NCI-H2196 (cell line): ENCODE measurements around the gene TRAPPC14.

Source experiments
- DNase-seq: peaks from one replicate; lab custom pipeline; 2025; ENCODE audit not compliant: unreplicated experiment; lab: John Stamatoyannopoulos, UW

The TRAPPC14 gene

GRCh38 chr7:100174582-100174981 lies 16.1 kb upstream of the TRAPPC14 start:
- DNase-seq, result no peak

GRCh38 chr7:100173806-100174495 lies 15.4 kb upstream of the TRAPPC14 start:
- DNase-seq, result no peak

DNA sequence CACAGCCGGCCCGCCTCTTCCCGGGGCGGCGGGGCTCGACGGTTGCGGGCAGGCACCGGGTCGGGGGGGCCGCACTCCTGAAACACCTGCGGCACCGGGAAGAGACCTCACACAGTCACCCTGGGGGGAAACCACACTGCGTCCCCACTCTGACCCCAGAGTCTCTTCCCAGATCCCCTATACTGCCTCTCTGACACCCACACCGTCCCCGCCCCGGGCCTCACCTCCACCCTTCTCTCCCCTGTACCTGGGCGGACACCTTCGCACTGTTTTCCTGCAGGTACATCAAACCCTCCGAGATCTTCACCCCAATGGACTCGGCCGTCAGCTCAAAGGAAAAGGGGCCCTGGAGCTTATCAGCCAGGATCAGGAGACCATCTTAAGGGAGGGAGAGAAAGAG lies 13.3 kb upstream of the TRAPPC14 start:
- no peak for DNase-seq

GRCh38 chr7:100171087-100171681 lies 12.7 kb upstream of the TRAPPC14 start:
- no peak for DNase-seq

GRCh38 chr7:100170101-100170897 lies 11.8 kb upstream of the TRAPPC14 start:
- no peak for DNase-seq

GRCh38 chr7:100169147-100169850 lies 10.8 kb upstream of the TRAPPC14 start:
- DNase-seq, result peak; percentile 8

DNA sequence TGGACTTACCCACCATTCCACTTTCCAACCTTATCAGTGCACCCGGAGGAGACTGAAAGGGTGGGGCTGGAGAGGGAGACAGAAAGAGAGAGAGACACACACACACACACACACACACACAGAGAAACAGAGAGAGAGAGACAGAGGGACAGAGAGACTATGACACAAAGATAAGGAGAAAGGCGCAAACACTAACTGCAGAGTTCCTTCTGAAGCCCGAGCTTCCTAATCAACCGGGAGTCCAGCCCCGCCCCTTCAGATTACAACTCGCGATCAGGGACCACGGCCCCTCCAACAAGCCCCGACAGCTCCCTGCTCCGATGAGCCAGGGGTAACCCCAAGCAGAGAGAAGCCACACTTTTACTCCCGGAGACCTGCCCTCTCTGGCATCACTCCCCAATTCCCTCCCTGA lies 9.4 kb upstream of the TRAPPC14 start:
- no peak for DNase-seq

GRCh38 chr7:100166970-100167911 lies 8.7 kb upstream of the TRAPPC14 start:
- no peak for DNase-seq

- DNase-seq, result no peak
Observed at GRCh38 chr7:100166317-100166940, 7.9 kb upstream of the TRAPPC14 start.

DNA sequence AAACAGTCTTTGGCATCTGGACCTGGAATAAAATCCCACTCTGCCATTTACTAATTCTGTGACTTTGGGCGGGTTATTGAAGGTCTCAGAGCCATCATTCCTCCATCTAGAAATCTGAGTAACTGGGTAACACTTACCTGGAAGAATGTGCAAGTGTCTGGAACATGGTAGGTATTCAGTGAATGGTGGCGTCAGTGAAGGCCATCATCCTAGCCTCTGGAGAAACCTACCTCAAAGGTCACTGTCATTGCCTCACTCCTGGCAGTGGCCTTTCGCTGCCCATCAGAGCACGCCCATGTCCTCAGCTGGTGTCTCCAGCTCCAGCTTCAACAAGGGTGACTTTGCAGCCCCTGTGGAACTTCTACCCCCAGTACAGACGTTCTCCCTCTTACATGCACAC lies 5.3 kb upstream of the TRAPPC14 start:
- no peak for DNase-seq

DNA sequence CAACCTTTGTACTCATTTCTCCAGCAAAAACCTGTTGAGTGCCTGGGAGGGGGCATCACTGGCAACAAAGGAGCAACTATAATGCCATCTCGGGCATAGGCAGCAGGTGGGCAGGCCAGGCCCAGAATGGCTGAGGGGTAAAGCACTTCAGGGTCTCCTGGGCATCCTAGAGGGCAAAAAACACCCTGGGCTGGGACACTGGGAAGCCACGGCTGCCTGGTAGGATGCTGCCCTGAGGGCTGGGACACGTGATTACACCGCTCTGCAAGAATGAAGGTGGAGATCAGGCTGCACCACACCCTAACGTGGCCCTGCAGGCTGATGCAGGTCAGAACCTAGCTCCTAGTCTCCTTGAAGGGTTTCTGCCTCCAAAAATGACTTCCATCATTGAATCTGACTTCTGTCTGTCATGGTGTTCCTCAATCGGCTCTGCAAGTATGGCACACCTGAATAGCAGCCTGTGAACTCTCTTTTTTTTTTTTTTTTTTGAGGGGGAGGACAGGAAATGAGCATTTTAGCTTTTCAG lies 4.5 kb upstream of the TRAPPC14 start:
- DNase-seq, result no peak

DNA sequence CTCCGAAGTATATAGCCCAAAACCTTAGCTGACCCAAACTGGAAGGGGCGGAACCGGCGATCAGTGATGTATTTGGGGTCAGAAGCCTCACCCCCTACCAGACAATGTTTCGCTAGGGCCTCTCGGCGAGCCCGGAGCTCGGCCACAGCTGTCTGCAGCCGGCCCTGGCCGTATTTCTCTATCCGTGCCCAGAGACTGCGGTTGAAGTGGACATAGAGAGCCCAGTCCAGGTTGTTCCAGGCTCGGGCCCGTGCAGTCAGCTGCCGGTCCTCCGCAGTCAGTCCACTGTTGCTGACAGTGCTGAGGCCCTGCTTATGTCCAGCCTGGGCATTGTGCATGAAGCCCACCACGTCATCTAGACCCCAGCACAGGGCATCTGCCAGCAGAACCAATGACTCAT lies 1.5 kb upstream of the TRAPPC14 start:
- no peak for DNase-seq

DNA sequence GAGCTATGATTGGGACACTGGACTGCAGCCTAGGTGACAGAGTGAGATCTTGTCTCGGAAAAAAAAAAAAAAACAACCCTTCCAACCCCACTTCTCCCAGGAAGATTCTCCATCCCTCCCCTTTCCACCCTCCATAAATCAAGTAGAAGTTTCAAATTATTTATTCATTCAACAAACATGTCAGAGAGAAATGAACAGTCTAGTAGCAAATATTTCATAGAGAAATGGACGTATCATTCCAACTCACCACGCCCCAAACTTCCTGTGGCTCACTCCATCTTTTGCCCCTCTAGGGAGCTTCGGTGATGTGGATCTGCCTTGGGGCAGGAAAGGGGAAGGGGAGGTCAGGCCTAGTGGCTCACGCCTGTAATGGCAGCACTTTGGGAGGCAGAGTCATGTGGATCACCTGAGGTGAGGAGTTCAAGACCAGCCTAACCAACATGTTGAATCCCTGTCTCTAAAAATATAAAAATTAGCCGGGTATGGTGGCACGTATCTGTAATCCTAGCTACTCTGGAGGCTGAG lies 638 bp upstream of the TRAPPC14 start:
- DNase-seq, result no peak

GRCh38 chr7:100157334-100158228 lies 942 bp downstream of the TRAPPC14 start:
- peak; percentile 44 for DNase-seq

GRCh38 chr7:100157069-100157333 lies 1.5 kb downstream of the TRAPPC14 start:
- DNase-seq, result peak; percentile 28

- DNase-seq, result no peak
Observed at GRCh38 chr7:100156331-100157068, 2.0 kb downstream of the TRAPPC14 start.

GRCh38 chr7:100155553-100156317 lies 2.8 kb downstream of the TRAPPC14 start:
- no peak for DNase-seq
